Cortex of kidney (tissue), 1 donor: Measurements from ENCODE around the gene WNT10A.
"Not testable (repeated sequence)": the region's sequence is repeated elsewhere in the genome, so short reads cannot be mapped to it uniquely, and the experiment has no call there.

Experiments
- DNase-seq: peaks from one replicate; lab custom pipeline; 2025; lab: John Stamatoyannopoulos, UW

WNT10A gene

GRCh38 chr2:218880102-218880858 lies at the start of gene WNT10A:
WNT10A (plus strand) TSS chr2:218880852; CDS start chr2:218880996, 144 bp downstream.
- DNase-seq: no peak

- no peak for DNase-seq
Measured at GRCh38 chr2:218831378-218831990, 49.2 kb upstream of the WNT10A start, which contains the start of gene PRKAG3. PRKAG3 (minus strand) TSS chr2:218831803.

GRCh38 chr2:218832081-218832480 lies 48.6 kb upstream of the WNT10A start:
- DNase-seq: no peak

GRCh38 chr2:218832520-218832919 lies 48.1 kb upstream of the WNT10A start:
- no peak for DNase-seq

- no peak for DNase-seq
Measured at GRCh38 chr2:218833023-218833609, 47.5 kb upstream of the WNT10A start.

- no peak for DNase-seq
Measured at GRCh38 chr2:218834685-218835084, 46.0 kb upstream of the WNT10A start.

- DNase-seq: no peak
Measured at GRCh38 chr2:218837495-218837894, 43.2 kb upstream of the WNT10A start.

GRCh38 chr2:218839430-218839829 lies 41.2 kb upstream of the WNT10A start:
- no peak for DNase-seq

GRCh38 chr2:218839888-218840287 lies 40.8 kb upstream of the WNT10A start:
- no peak for DNase-seq

- not testable (repeated sequence) for DNase-seq
Measured at GRCh38 chr2:218844334-218844733, 36.3 kb upstream of the WNT10A start.

GRCh38 chr2:218846963-218847362 lies 33.7 kb upstream of the WNT10A start:
- not testable (repeated sequence) for DNase-seq

- no peak for DNase-seq
Measured at GRCh38 chr2:218849721-218850120, 30.9 kb upstream of the WNT10A start.

- DNase-seq: no peak
Measured at GRCh38 chr2:218850796-218851195, 29.9 kb upstream of the WNT10A start.

- no peak for DNase-seq
Measured at GRCh38 chr2:218851286-218851685, 29.4 kb upstream of the WNT10A start.

GRCh38 chr2:218852911-218853667 lies 27.6 kb upstream of the WNT10A start:
- no peak for DNase-seq

GRCh38 chr2:218853766-218854165 lies 26.9 kb upstream of the WNT10A start:
- no peak for DNase-seq

- DNase-seq: no peak
Measured at GRCh38 chr2:218854860-218855259, 25.8 kb upstream of the WNT10A start.

- no peak for DNase-seq
Measured at GRCh38 chr2:218855305-218856166, 25.1 kb upstream of the WNT10A start.

- no peak for DNase-seq
Measured at GRCh38 chr2:218856167-218856895, 24.3 kb upstream of the WNT10A start.

- DNase-seq: no peak
Measured at GRCh38 chr2:218856896-218857243, 23.8 kb upstream of the WNT10A start.
